GM23338 (cell line): Measurements from ENCODE around the gene ETV3. TPM values are rescaled to one million over a fixed set of nuclear protein-coding genes. Genes with fewer than 3 reads are reported as not detected.

Source experiments
- ATAC-seq: fragments of 200-7000 bp; cut with Tn5 transposase; 3 replicates; pipeline ENCODE4 v1.9.1; 2020
- DNase-seq: peaks from one replicate; pipeline ENCODE4 v3.0.0-alpha.2; 2015; ENCODE audit warnings: low spot score
- H2AFZ ChIP-seq: fragments of 200-600 bp; sonication (generic); 2 replicates; pipeline ENCODE4 v1.8.0; 2016; ENCODE audit warnings: antibody characterized with exemption, mild to moderate bottlenecking, moderate library complexity
- H3F3A ChIP-seq: fragments of 200-600 bp; sonication (generic); replicated peaks from 2 replicates; pipeline ENCODE4 v1.8.0; 2017; ENCODE audit warnings: antibody characterized with exemption, mixed run types, low read depth
- H3K27ac ChIP-seq: fragments of 200-600 bp; sonication (generic); 2 replicates; pipeline ENCODE4 v1.6.1; 2016; ENCODE audit warnings: low read depth
- H3K27me3 ChIP-seq: fragments of 200-600 bp; sonication (generic); 2 replicates; pipeline ENCODE4 v1.8.0; 2016; ENCODE audit warnings: mild to moderate bottlenecking, mixed run types, moderate library complexity; ENCODE audit not compliant: insufficient read depth
- H3K36me3 ChIP-seq: fragments of 200-600 bp; sonication (generic); 2 replicates; pipeline ENCODE4 v1.8.0; 2016; ENCODE audit warnings: mild to moderate bottlenecking; ENCODE audit not compliant: insufficient read depth
- H3K4me1 ChIP-seq: fragments of 200-600 bp; sonication (generic); 2 replicates; pipeline ENCODE4 v1.8.0; 2016; ENCODE audit warnings: mild to moderate bottlenecking, moderate library complexity; ENCODE audit not compliant: insufficient read depth
- H3K4me2 ChIP-seq: fragments of 200-600 bp; sonication (generic); 2 replicates; pipeline ENCODE4 v1.7.1; 2017; ENCODE audit warnings: mixed run types
- H3K4me3 ChIP-seq: fragments of 200-600 bp; sonication (generic); 2 replicates; pipeline ENCODE4 v1.6.1; 2016; ENCODE audit warnings: mixed run types
- H3K79me2 ChIP-seq: fragments of 200-600 bp; sonication (generic); replicated peaks from 2 replicates; pipeline ENCODE4 v1.8.0; 2017; ENCODE audit warnings: mild to moderate bottlenecking; ENCODE audit not compliant: insufficient read depth
- H3K9me2 ChIP-seq: fragments of 200-600 bp; sonication (generic); 2 replicates; pipeline ENCODE4 v1.8.0; 2017; ENCODE audit not compliant: insufficient read depth
- H4K20me1 ChIP-seq: fragments of 200-600 bp; sonication (generic); replicated peaks from 2 replicates; pipeline ENCODE4 v1.8.0; 2017; ENCODE audit warnings: mild to moderate bottlenecking; ENCODE audit not compliant: insufficient read depth
- H3K27ac Mint-ChIP-seq: 2 replicates; pipeline ENCODE4 v1.8.0; 2020; ENCODE audit warnings: inconsistent platforms, mild to moderate bottlenecking, moderate library complexity, mixed read lengths
- H3K27me3 Mint-ChIP-seq: 3 replicates; pipeline ENCODE4 v1.8.0; 2022; ENCODE audit warnings: low read depth, mild to moderate bottlenecking, moderate library complexity, mixed read lengths, inconsistent platforms; ENCODE audit not compliant: insufficient read depth, poor library complexity
- H3K36me3 Mint-ChIP-seq: 3 replicates; pipeline ENCODE4 v1.8.0; 2021; ENCODE audit warnings: low read depth, mild to moderate bottlenecking, inconsistent platforms, moderate library complexity, mixed read lengths
- H3K4me1 Mint-ChIP-seq: 3 replicates; pipeline ENCODE4 v1.8.0; 2020; ENCODE audit warnings: mild to moderate bottlenecking, inconsistent platforms, mixed read lengths
- H3K4me3 Mint-ChIP-seq: 3 replicates; pipeline ENCODE4 v1.8.0; 2021; ENCODE audit warnings: moderate library complexity, mild to moderate bottlenecking, inconsistent platforms, mixed read lengths
- H3K9me3 Mint-ChIP-seq: 3 replicates; pipeline ENCODE4 v1.8.0; 2020; ENCODE audit warnings: moderate library complexity, mild to moderate bottlenecking, inconsistent platforms, mixed read lengths
- CREB1 ChIP-seq: fragments of 250-450 bp; sonication (Bioruptor Pico); IDR thresholded peaks from 2 replicates; pipeline ENCODE4 v1.5.0; 2020; ENCODE audit warnings: low read depth, mild to moderate bottlenecking, moderate library complexity
- ETS1 ChIP-seq: IDR thresholded peaks from 2 replicates; pipeline ENCODE4 v1.6.1; 2016; ENCODE audit warnings: antibody characterized with exemption
- EZH2 ChIP-seq: fragments of 200-600 bp; sonication (generic); IDR thresholded peaks from one replicate; pipeline ENCODE4 v1.8.0; 2017; ENCODE audit warnings: antibody characterized with exemption, mild to moderate bottlenecking, low read depth; ENCODE audit not compliant: unreplicated experiment
- JUNB ChIP-seq: IDR thresholded peaks from one replicate; pipeline ENCODE4 v1.6.1; 2016; ENCODE audit warnings: antibody characterized with exemption; ENCODE audit not compliant: unreplicated experiment
- NANOG ChIP-seq: IDR thresholded peaks from 2 replicates; pipeline ENCODE4 v1.6.1; 2016; ENCODE audit warnings: antibody characterized with exemption, borderline replicate concordance
- POLR2AphosphoS5 ChIP-seq: IDR thresholded peaks from 2 replicates; pipeline ENCODE4 v1.6.1; 2016; ENCODE audit warnings: antibody characterized with exemption, low read depth
- REST ChIP-seq: IDR thresholded peaks from one replicate; pipeline ENCODE4 v1.6.1; 2018; ENCODE audit warnings: antibody characterized with exemption; ENCODE audit not compliant: unreplicated experiment
- STAT1 ChIP-seq: IDR thresholded peaks from one replicate; pipeline ENCODE4 v1.6.1; 2016; ENCODE audit warnings: antibody characterized with exemption; ENCODE audit not compliant: unreplicated experiment
- ZNF114 ChIP-seq: fragments of 250-450 bp; sonication (Bioruptor Pico); IDR thresholded peaks from 2 replicates; pipeline ENCODE4 v1.5.0; 2020; ENCODE audit warnings: mild to moderate bottlenecking, moderate library complexity
- ZNF331 ChIP-seq: fragments of 250-450 bp; sonication (Bioruptor Pico); IDR thresholded peaks from 2 replicates; pipeline ENCODE4 v1.5.0; 2020; ENCODE audit warnings: low read depth, mild to moderate bottlenecking, moderate library complexity
- ZNF462 ChIP-seq: fragments of 250-450 bp; sonication (Bioruptor Pico); IDR thresholded peaks from 2 replicates; pipeline ENCODE4 v1.5.0; 2020; ENCODE audit warnings: mild to moderate bottlenecking, moderate library complexity
- polyA plus RNA-seq: library from polyadenylated mRNA; unstranded; fragments of >200 nt; fragmentation: Nextera tagmentation; extraction: Ambion mirVana; gene quantifications from 2 replicates; pipeline ENCODE4 v1.2.1, GENCODE V29; 2016
- total RNA-seq: library from RNA; depleted of rRNA; stranded (reverse); fragments of >200 nt; shearing (Covaris generic); gene quantifications from 2 replicates; pipeline ENCODE4 v1.2.3, GENCODE V29; 2014
- TF ChIP-seq, protein P1 (sequence below), 2 experiments: fragments of 200-600 bp in 1 of 2; sonication (generic) in 1 of 2; conservative IDR thresholded peaks; 2 replicates each; pipeline versions ENCODE4 v1.5.1 to v1.6.1; 2016 to 2017; ENCODE audit warnings: antibody characterized with exemption in 2 of 2, low read depth in 2 of 2, mild to moderate bottlenecking in 2 of 2, moderate library complexity in 1 of 2

The ETV3 gene
- total and polyA plus RNA-seq, 2 experiments from 2014 or later, result 8.1 to 19.6 TPM

GRCh38 chr1:157103268-157103667, 34.9 kb downstream of the ETV3 start (continued):
- TF ChIP-seq, protein P1, sequence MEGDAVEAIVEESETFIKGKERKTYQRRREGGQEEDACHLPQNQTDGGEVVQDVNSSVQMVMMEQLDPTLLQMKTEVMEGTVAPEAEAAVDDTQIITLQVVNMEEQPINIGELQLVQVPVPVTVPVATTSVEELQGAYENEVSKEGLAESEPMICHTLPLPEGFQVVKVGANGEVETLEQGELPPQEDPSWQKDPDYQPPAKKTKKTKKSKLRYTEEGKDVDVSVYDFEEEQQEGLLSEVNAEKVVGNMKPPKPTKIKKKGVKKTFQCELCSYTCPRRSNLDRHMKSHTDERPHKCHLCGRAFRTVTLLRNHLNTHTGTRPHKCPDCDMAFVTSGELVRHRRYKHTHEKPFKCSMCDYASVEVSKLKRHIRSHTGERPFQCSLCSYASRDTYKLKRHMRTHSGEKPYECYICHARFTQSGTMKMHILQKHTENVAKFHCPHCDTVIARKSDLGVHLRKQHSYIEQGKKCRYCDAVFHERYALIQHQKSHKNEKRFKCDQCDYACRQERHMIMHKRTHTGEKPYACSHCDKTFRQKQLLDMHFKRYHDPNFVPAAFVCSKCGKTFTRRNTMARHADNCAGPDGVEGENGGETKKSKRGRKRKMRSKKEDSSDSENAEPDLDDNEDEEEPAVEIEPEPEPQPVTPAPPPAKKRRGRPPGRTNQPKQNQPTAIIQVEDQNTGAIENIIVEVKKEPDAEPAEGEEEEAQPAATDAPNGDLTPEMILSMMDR (conservative IDR thresholded peaks at IDR 0.05; ENCODE audit: low read depth in 2 of 2), result no peak
- TF ChIP-seq ZNF114 (no peak), ETS1 (no peak), EZH2 (no peak), STAT1 (no peak), ZNF331 (CRISPR knock-in tag) (no peak), JUNB (no peak), NANOG (no peak), POLR2AphosphoS5 (no peak)

- no peak overlapping the region for H3K4me2 ChIP-seq
- Mint-ChIP-seq H3K27ac (no peak overlapping the region), H3K27me3 (peaks cover 14% of the 10 kb centered on the region), H3K4me3 (no peak overlapping the region), H3K9me3 (no peaks in the 10 kb centered on the region), H3K36me3 (no peaks in the 10 kb centered on the region; the same call in 2 of the 3 replicates), H3K4me1 (peaks cover 12% of the 10 kb centered on the region)
- H3K36me3 ChIP-seq, result no peaks in the 10 kb centered on the region
- no peak overlapping the region for H3K27ac ChIP-seq
- ATAC-seq (no peak), DNase-seq (no peak)
- H3F3A ChIP-seq, result no peaks in the 10 kb centered on the region
- no peak overlapping the region for H3K4me3 ChIP-seq
- H3K9me2 ChIP-seq, result no peaks in the 10 kb centered on the region
- 0 out of 2 replicates have a peak, but pooled peaks cover 3% of the 10 kb centered on the region for H3K4me1 ChIP-seq
- no peaks in the 10 kb centered on the region for H4K20me1 ChIP-seq
- peak overlapping the region; percentile 38 for H2AFZ ChIP-seq
- H3K27me3 ChIP-seq, result no peaks in the 10 kb centered on the region
- H3K79me2 ChIP-seq, result no peaks in the 10 kb centered on the region
- TF ChIP-seq REST (no peak), CREB1 (CRISPR knock-in tag) (no peak), JUNB (no peak), POLR2AphosphoS5 (no peak), ZNF331 (CRISPR knock-in tag) (no peak), STAT1 (no peak), ZNF114 (no peak), ZNF462 (no peak), EZH2 (no peak)
Observed at GRCh38 chr1:157101149-157101548, 37.0 kb downstream of the ETV3 start.
